GM19043 (cell line): Measurements from ENCODE around the gene SMCHD1.
A peak's percentile ranks its signal among the peaks of the same experiment; 100 is the strongest.
"Not testable (repeated sequence)": the region's sequence is repeated elsewhere in the genome, so short reads cannot be mapped to it uniquely, and the experiment has no call there.

Source experiments
- ATAC-seq: cut with Tn5 transposase; IDR thresholded peaks from one replicate; pipeline ENCODE4 v1.9.1; 2021; ENCODE audit warnings: low read depth; ENCODE audit not compliant: unreplicated experiment

Gene SMCHD1

DNA sequence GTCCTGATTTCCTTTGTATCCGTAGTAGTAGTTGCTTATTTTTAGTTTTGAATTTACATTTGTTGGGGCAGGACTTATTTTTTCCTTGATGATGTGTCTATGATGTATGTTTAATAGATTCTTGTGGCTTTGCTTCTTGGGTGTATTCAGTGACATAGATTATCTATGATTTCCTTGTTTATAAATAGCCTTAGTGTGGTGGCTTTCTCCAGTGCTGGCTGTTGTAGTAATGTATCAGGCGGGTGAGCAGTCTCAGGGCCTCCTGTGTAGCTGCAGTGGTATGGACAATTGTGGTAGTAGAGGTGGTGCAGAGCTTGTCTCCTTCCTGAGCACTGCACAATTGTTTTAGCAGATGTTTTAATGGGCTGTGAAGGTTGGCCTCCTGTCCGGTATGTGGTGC is 60.5 kb downstream of the SMCHD1 start:
- no peak for ATAC-seq

- no peak for ATAC-seq
Observed at GRCh38 chr18:2716394-2717326, 61.1 kb downstream of the SMCHD1 start.

DNA sequence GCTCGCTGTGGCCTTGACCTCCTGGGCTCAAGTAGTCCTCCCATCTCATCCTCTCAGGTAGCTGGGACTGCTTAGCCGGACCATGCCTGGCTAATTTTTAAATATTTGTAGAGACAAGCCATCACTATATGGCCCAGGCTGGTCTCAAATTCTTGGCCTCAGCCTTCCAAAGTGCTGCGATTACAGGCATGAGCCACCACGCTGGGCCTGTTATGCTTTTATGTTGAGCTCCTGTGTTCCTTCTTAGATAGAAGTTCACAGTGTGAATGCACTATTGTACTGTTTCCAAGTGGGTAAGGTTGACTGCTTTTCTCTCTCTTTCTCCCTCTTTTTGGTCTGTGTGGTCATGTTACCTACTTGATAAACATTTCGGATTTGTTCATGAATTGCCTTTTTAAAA is 61.9 kb downstream of the SMCHD1 start:
- ATAC-seq, result no peak

DNA sequence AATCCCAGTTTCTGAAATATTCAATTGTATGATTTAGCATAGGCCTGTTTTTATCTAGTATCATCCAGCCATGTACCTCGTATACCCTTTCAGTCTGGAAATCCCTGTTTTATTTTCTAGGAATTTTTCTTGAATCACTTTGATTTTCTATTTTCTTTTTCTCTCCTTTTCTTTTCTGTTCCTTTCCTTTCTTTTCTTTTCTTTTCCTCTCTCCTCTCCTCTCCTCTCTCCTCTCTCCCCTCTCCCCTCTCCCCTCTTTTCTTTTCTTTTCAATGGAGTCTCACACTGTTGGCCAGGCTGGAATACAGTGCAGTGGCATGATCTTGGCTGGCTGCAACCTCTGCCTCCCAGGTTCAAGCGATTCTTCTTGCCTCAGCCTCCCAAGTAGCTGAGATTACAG is 63.5 kb downstream of the SMCHD1 start:
- ATAC-seq, result no peak

GRCh38 chr18:2723207-2723606 is 67.7 kb downstream of the SMCHD1 start:
- no peak for ATAC-seq

DNA sequence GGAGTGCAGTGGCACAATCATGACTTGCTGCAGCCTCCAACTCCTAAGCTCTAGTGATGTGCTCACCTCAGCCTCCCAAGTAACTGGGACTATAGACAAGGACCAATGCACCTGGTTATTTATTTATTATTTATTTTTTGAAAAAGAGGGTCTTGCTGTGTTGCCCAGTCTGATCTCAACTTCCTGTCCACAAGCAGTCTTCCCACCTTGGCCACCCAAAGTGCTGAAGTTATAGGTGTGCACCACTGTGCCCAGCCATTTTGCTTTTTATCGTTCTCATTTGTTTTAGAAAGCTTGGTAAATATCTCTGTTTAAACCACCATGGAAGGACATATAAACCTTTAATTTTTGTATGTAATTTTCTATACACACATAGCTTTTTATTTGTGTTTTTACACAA is 74.2 kb downstream of the SMCHD1 start:
- ATAC-seq, result no peak

DNA sequence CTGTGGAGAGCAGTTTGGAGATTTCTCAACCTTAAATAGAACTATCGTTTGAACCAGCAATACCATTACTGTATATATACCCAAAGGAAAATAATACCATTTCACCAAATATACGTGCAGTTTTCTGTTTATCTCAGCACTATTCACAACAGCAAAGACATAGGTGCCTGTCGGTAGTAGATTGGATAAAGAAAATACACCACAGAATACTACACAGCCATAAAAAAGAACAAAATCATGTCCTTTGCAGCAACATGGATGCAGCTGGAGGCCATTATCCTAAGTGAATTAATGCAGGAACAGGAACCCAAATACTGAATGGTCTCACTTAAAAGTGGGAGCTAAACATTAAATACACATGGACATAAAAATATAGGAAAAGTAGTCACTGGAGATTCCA is 81.3 kb downstream of the SMCHD1 start:
- ATAC-seq, result no peak

- ATAC-seq, result not testable (repeated sequence)
Observed at GRCh38 chr18:2740082-2740481, 84.6 kb downstream of the SMCHD1 start.

GRCh38 chr18:2746274-2746673 is 90.7 kb downstream of the SMCHD1 start:
- ATAC-seq, result no peak

DNA sequence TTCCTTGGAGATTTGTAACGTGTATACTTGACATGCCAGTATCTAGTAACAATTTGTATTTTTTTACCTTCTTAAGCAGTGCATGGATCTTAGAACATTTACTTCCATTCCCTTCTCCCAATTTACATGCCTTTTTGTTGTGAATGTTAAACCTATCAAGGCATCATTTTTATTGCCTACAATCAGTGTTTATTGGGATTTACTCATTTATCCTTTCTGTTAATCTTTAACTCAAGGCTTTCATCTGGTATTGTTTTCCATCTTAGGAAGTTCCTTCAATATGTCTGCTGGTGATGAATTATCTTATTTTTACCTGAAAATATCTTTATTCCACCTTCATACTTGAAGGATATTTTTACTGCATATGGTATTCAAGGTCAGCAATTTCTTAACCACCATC is 102.8 kb downstream of the SMCHD1 start:
- no peak for ATAC-seq

DNA sequence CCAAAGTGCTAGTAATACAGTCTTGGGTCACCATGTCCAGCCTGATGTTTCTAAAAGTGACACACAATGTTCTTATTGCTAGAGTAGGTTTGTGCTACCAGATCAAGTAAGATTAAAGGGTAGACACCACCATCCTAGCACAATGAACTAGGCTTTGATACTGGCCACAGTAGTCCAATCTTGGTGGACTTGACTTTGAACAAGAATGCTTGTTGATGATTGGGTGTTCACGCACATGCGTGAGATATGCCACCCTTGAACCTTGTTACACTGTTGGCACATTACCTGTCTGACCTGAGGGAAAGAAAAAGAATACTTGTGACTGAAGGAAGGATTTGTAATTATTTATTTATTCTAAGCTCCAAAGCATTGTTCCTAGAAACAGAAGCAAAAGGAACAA is 119.1 kb downstream of the SMCHD1 start:
- ATAC-seq, result no peak

DNA sequence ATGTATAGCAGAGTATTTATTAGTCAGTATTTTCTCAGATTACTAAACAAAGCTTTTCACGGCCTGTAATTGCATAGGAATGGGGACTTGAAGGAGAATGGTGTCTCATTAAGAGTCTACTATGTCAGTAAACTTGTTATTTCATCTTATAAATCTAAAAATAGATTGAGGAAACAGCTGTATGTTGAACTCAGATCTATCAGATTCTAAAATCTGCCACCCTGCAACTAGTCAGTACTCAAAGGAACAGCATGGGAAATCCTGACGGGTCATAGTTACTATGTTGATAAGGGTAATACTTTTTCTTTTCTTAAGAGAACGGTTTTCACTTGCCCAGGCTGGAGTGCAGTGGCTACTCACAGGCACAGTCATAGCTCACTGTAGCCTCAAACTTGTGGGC is 121.1 kb downstream of the SMCHD1 start:
- no peak for ATAC-seq

GRCh38 chr18:2777241-2777640 is 121.7 kb downstream of the SMCHD1 start:
- no peak for ATAC-seq

GRCh38 chr18:2780750-2781149 is 125.2 kb downstream of the SMCHD1 start:
- ATAC-seq, result no peak

- no peak for ATAC-seq
Observed at GRCh38 chr18:2787225-2787624, 131.7 kb downstream of the SMCHD1 start.

DNA sequence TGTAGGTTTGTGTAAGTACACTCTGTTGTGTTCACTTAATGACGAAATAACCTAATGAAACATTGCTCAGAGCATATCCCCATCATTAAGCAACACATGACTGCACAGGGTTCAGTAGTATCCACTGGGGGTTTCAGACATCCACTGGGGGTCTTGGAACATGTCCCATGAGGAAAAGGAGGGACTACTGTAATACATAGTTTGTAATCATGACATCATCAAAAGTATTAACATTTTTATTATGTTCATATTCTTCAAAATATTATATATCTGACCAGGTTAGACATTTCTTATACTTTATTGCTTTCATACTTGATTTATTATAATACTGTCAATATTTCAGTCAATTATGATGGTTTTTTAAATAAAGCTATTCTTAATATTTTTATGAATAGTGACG is 136.9 kb downstream of the SMCHD1 start:
- no peak for ATAC-seq

DNA sequence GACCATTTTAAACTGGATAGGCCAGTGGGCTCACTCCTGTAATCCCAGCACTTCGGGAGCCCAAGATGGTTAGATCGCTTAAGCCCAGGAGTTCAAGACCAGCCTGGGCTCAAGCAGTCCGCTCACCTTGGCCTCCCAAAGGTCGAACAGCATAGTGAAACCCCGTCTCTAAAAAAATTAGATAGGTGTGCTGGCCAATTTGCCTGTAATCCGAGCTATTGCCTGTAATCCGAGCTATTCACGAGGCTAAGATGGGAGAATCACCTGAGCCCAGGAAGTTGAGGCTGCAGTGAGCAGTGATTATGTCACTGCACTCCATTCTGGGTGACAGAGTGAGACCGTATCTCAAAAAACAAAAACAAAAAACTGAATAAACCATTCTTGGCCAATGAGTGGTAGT is 138.6 kb downstream of the SMCHD1 start:
- no peak for ATAC-seq

- peak; percentile 78 for ATAC-seq
Observed at GRCh38 chr18:2797951-2798350, 142.4 kb downstream of the SMCHD1 start.

GRCh38 chr18:2799369-2799768 is 143.8 kb downstream of the SMCHD1 start:
- no peak for ATAC-seq

GRCh38 chr18:2805970-2806943 is 150.7 kb downstream of the SMCHD1 start:
- no peak for ATAC-seq

DNA sequence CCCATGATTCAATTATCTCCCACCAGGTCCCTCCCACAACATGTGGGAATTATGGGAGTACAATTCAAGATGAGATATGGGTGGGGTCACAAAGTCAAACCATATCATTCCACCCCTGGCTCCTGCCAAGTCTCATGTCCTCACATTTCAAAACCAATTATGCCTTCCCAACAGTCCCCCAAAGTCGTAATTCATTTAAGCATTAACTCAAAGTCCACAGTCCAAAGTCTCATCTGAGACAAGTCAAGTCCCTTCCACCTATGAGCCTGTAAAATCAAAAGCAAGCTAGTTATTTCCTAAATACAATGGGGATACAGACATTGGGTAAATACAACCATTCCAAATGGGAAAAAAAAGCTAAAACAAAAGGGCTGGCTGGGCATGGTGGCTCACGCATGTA is 153.1 kb downstream of the SMCHD1 start:
- not testable (repeated sequence) for ATAC-seq
